HepG2 (cell line): ENCODE data around the gene AHCY. TPM values are rescaled to one million over a fixed set of nuclear protein-coding genes. Genes with fewer than 3 reads are reported as not detected.

Experiments
- ATF1 ChIP-seq: IDR thresholded peaks from 2 replicates; pipeline ENCODE4 v1.6.1; 2016; ENCODE audit warnings: mild to moderate bottlenecking, control low read depth
- CAMTA2 ChIP-seq: sonication (generic); formaldehyde crosslinking; IDR thresholded peaks from 2 replicates; pipeline ENCODE4 v1.4.0; 2020; ENCODE audit warnings: mild to moderate bottlenecking, missing genetic modification reagents, borderline replicate concordance
- FIP1L1 ChIP-seq: fragments of 200-400 bp; formaldehyde crosslinking; IDR thresholded peaks from 2 replicates; pipeline ENCODE4 v1.6.1; 2018; ENCODE audit warnings: low read depth, mild to moderate bottlenecking, low read length, moderate library complexity, borderline replicate concordance; ENCODE audit not compliant: insufficient read depth
- HNRNPK ChIP-seq: fragments of 200-400 bp; formaldehyde crosslinking; IDR thresholded peaks from 2 replicates; pipeline ENCODE4 v1.6.1; 2018; ENCODE audit warnings: low read length, low read depth, moderate library complexity, mild to moderate bottlenecking; ENCODE audit not compliant: poor library complexity, severe bottlenecking
- KLF13 ChIP-seq: sonication (generic); formaldehyde crosslinking; IDR thresholded peaks from 2 replicates; pipeline ENCODE4 v1.4.0; 2020; ENCODE audit warnings: mild to moderate bottlenecking, missing genetic modification reagents
- MAF1 ChIP-seq: sonication (generic); formaldehyde crosslinking; IDR thresholded peaks from 2 replicates; pipeline ENCODE4 v1.5.0; 2020; ENCODE audit warnings: missing genetic modification reagents, borderline replicate concordance
- NKX3-1 ChIP-seq: sonication (generic); formaldehyde crosslinking; IDR thresholded peaks from 2 replicates; pipeline ENCODE4 v1.5.0; 2020; ENCODE audit warnings: missing genetic modification reagents
- PCBP2 ChIP-seq: fragments of 200-400 bp; formaldehyde crosslinking; optimal IDR thresholded peaks from 2 replicates; pipeline ENCODE3; 2018; ENCODE audit warnings: low read length, low read depth; ENCODE audit not compliant: poor library complexity, severe bottlenecking
- RXRB ChIP-seq: IDR thresholded peaks from 2 replicates; pipeline ENCODE4 v1.6.1; 2016; ENCODE audit warnings: borderline replicate concordance, missing genetic modification reagents, missing compliant biosample characterization
- SALL1 ChIP-seq: sonication (generic); formaldehyde crosslinking; IDR thresholded peaks from 2 replicates; pipeline ENCODE4 v1.8.0; 2022; ENCODE audit warnings: mild to moderate bottlenecking, missing genetic modification reagents
- SMYD3 ChIP-seq: sonication (generic); formaldehyde crosslinking; IDR thresholded peaks from 2 replicates; pipeline ENCODE4 v1.8.1; 2023; ENCODE audit warnings: mild to moderate bottlenecking, missing genetic modification reagents
- SOX5 ChIP-seq: IDR thresholded peaks from 2 replicates; pipeline ENCODE4 v1.6.1; 2016; ENCODE audit warnings: borderline replicate concordance
- TARDBP ChIP-seq: sonication (generic); formaldehyde crosslinking; IDR thresholded peaks from 2 replicates; pipeline ENCODE4 v1.8.0; 2022; ENCODE audit warnings: mild to moderate bottlenecking, missing genetic modification reagents
- TBL1XR1 ChIP-seq: fragments of 150-350 bp; IDR thresholded peaks from 2 replicates; pipeline ENCODE4 v1.6.1; 2014; ENCODE audit warnings: borderline replicate concordance, low read length; ENCODE audit not compliant: partially characterized antibody
- TP53 ChIP-seq: sonication (generic); formaldehyde crosslinking; conservative IDR thresholded peaks from 2 replicates; pipeline ENCODE4 v1.4.0; 2020; ENCODE audit warnings: missing genetic modification reagents
- U2AF1 ChIP-seq: fragments of 200-400 bp; formaldehyde crosslinking; optimal IDR thresholded peaks from 2 replicates; pipeline ENCODE3; 2017; ENCODE audit warnings: mild to moderate bottlenecking, low read depth, low read length
- ZBTB3 ChIP-seq: sonication (generic); formaldehyde crosslinking; IDR thresholded peaks from 2 replicates; pipeline ENCODE4 v1.4.0; 2020; ENCODE audit warnings: low read depth, mild to moderate bottlenecking, moderate library complexity, missing genetic modification reagents, borderline replicate concordance
- ZNF101 ChIP-seq: sonication (generic); formaldehyde crosslinking; IDR thresholded peaks from 2 replicates; pipeline ENCODE4 v1.4.0; 2020; ENCODE audit warnings: mild to moderate bottlenecking, low read depth, missing genetic modification reagents, borderline replicate concordance
- ZNF512B ChIP-seq: sonication (generic); formaldehyde crosslinking; IDR thresholded peaks from 2 replicates; pipeline ENCODE4 v1.5.1; 2020; ENCODE audit warnings: missing genetic modification reagents, mild to moderate bottlenecking, borderline replicate concordance
- ZNF709 ChIP-seq: sonication (generic); formaldehyde crosslinking; IDR thresholded peaks from 2 replicates; pipeline ENCODE4 v1.5.0; 2020; ENCODE audit warnings: mild to moderate bottlenecking, missing genetic modification reagents
- ZNF768 ChIP-seq: sonication (generic); formaldehyde crosslinking; IDR thresholded peaks from 2 replicates; pipeline ENCODE4 v1.4.0; 2020; ENCODE audit warnings: missing genetic modification reagents
- ZNF773 ChIP-seq: sonication (generic); formaldehyde crosslinking; IDR thresholded peaks from 2 replicates; pipeline ENCODE4 v1.4.0; 2020; ENCODE audit warnings: missing genetic modification reagents, borderline replicate concordance
- polyA plus RNA-seq, 8 experiments: library from polyadenylated mRNA; depleted of rRNA in 3 of 8; stranded (reverse) in 7 of 8; unstranded in 1 of 8; fragments of >200 nt; fragmentation: Illumina TruSeq in 4 of 8; extraction: Trizol in 4 of 8; gene quantifications; 2 replicates each; pipeline versions ENCODE4 v1.2.1 to v1.2.3, GENCODE V29; 2011 to 2016; ENCODE audit warnings: low read depth in 4 of 8, missing spikeins in 1 of 8, mixed read lengths in 1 of 8; ENCODE audit not compliant: insufficient read depth in 1 of 8
- total RNA-seq, 5 experiments: library from RNA; depleted of rRNA; stranded (reverse); fragments of >200 nt; fragmentation: Illumina TruSeq; extraction: Trizol; gene quantifications; 2 replicates each; pipeline ENCODE4 v1.2.3, GENCODE V29; 2016; ENCODE audit warnings: low read depth in 1 of 5

The AHCY gene
- total and polyA plus RNA-seq, 2 of the 13 experiments (the other 11 are each of a cell fraction or from before 2014, with no cell fraction given): 407 to 419 TPM

- no peak for TF ChIP-seq ZNF709 (CRISPR knock-in tag)
- peak; percentile 25 for TF ChIP-seq U2AF1
- TF ChIP-seq SMYD3 (CRISPR knock-in tag): no peak
- peak; percentile 10 for TF ChIP-seq TBL1XR1
- peak; percentile 83 for TF ChIP-seq RXRB (CRISPR knock-in tag)
- no peak for TF ChIP-seq FIP1L1
- TF ChIP-seq KLF13: no peak
- TF ChIP-seq HNRNPK: no peak
- no peak; the same call in 1 of the 2 replicates for TF ChIP-seq ZNF768
- TF ChIP-seq ZNF101 (CRISPR knock-in tag): no peak
- TF ChIP-seq SALL1 (CRISPR knock-in tag): 0 out of 2 replicates have a peak, but pooled peaks have one; percentile 67
- TF ChIP-seq ZBTB3 (CRISPR knock-in tag): no peak
- TF ChIP-seq MAF1 (CRISPR knock-in tag): no peak
- no peak for TF ChIP-seq NKX3-1 (CRISPR knock-in tag)
- TF ChIP-seq SOX5 (CRISPR knock-in tag): peak; percentile 94
- no peak for TF ChIP-seq CAMTA2 (CRISPR knock-in tag)
- no peak for TF ChIP-seq TP53 (CRISPR knock-in tag)
- no peak for TF ChIP-seq ZNF773
- TF ChIP-seq TARDBP (CRISPR knock-in tag): no peak
- TF ChIP-seq PCBP2: no peak
- no peak for TF ChIP-seq ATF1 (CRISPR knock-in tag)
- no peak for TF ChIP-seq ZNF512B
Observed at GRCh38 chr20:34300809-34301586, 2.2 kb downstream of the AHCY start (continued).
